Neural progenitor cell (in vitro differentiated cells): ENCODE measurements around the gene IFT81. TPM values are rescaled to one million over a fixed set of nuclear protein-coding genes. Genes with fewer than 3 reads are reported as not detected.

Source experiments
- DNase-seq: peaks from one replicate; pipeline ENCODE4 v3.0.0-alpha.2; 2016; ENCODE audit warnings: low spot score
- H2AFZ ChIP-seq: fragments of 200-600 bp; sonication (generic); replicated peaks from 2 replicates; pipeline ENCODE4 v1.6.1; 2016; ENCODE audit warnings: antibody characterized with exemption
- H3F3A ChIP-seq: fragments of 200-600 bp; sonication (generic); 2 replicates; pipeline ENCODE4 v1.6.1; 2016; ENCODE audit warnings: antibody characterized with exemption, low read depth
- H3K27ac ChIP-seq: fragments of 200-600 bp; sonication (generic); 2 replicates; pipeline ENCODE4 v1.5.1; 2016; ENCODE audit warnings: mild to moderate bottlenecking
- H3K27me3 ChIP-seq: fragments of 200-600 bp; sonication (generic); 2 replicates; pipeline ENCODE4 v1.6.1; 2016; ENCODE audit warnings: mild to moderate bottlenecking, moderate library complexity
- H3K36me3 ChIP-seq: fragments of 200-600 bp; sonication (generic); 2 replicates; pipeline ENCODE4 v1.5.1; 2016
- H3K4me1 ChIP-seq: fragments of 200-600 bp; sonication (generic); 2 replicates; pipeline ENCODE4 v1.6.1; 2016; ENCODE audit warnings: mixed run types
- H3K4me2 ChIP-seq: fragments of 200-600 bp; sonication (generic); 2 replicates; pipeline ENCODE4 v1.6.1; 2016
- H3K4me3 ChIP-seq: fragments of 200-600 bp; sonication (generic); 2 replicates; pipeline ENCODE4 v1.5.1; 2016
- H3K79me2 ChIP-seq: fragments of 200-600 bp; sonication (generic); 2 replicates; pipeline ENCODE4 v1.6.1; 2016; ENCODE audit warnings: low read depth
- H3K9ac ChIP-seq: fragments of 200-600 bp; sonication (generic); 2 replicates; pipeline ENCODE4 v1.6.1; 2016
- H3K9me3 ChIP-seq: fragments of 200-600 bp; sonication (generic); 2 replicates; pipeline ENCODE4 v1.5.1; 2016; ENCODE audit warnings: low read depth
- H4K20me1 ChIP-seq: fragments of 200-600 bp; sonication (generic); 2 replicates; pipeline ENCODE4 v1.6.1; 2016; ENCODE audit warnings: low read depth
- H3K27ac Mint-ChIP-seq: 3 replicates; pipeline ENCODE4 v1.8.0; 2021; ENCODE audit warnings: mixed read lengths
- H3K27me3 Mint-ChIP-seq: 2 replicates; pipeline ENCODE4 v1.8.0; 2022; ENCODE audit warnings: low read depth, mild to moderate bottlenecking, inconsistent platforms, moderate library complexity, mixed read lengths; ENCODE audit not compliant: insufficient read depth
- H3K36me3 Mint-ChIP-seq: 3 replicates; pipeline ENCODE4 v1.8.0; 2021; ENCODE audit warnings: mixed read lengths
- H3K4me1 Mint-ChIP-seq: 3 replicates; pipeline ENCODE4 v1.8.0; 2021; ENCODE audit warnings: mixed read lengths
- H3K4me3 Mint-ChIP-seq: 3 replicates; pipeline ENCODE4 v1.8.0; 2021; ENCODE audit warnings: mild to moderate bottlenecking, moderate library complexity, mixed read lengths
- H3K9me3 Mint-ChIP-seq: 3 replicates; pipeline ENCODE4 v1.8.0; 2020; ENCODE audit warnings: mixed read lengths
- CTCF ChIP-seq: fragments of 200-600 bp; sonication (generic); IDR thresholded peaks from 2 replicates; pipeline ENCODE4 v1.5.1; 2017; ENCODE audit warnings: antibody characterized with exemption, mild to moderate bottlenecking
- EZH2 ChIP-seq: fragments of 200-600 bp; sonication (generic); IDR thresholded peaks from 2 replicates; pipeline ENCODE4 v1.6.1; 2017; ENCODE audit warnings: antibody characterized with exemption, mild to moderate bottlenecking, moderate library complexity
- EZH2phosphoT487 ChIP-seq: fragments of 200-600 bp; sonication (generic); IDR thresholded peaks from 2 replicates; pipeline ENCODE4 v1.6.1; 2017; ENCODE audit warnings: antibody characterized with exemption
- total RNA-seq: library from RNA; depleted of rRNA; stranded (reverse); fragments of >200 nt; gene quantifications from 2 replicates; pipeline ENCODE4 v1.2.3, GENCODE V29; 2015; ENCODE audit warnings: low replicate concordance

Gene IFT81
- total RNA-seq, 1 donor from 2014 or later, result 73.8 TPM

DNA sequence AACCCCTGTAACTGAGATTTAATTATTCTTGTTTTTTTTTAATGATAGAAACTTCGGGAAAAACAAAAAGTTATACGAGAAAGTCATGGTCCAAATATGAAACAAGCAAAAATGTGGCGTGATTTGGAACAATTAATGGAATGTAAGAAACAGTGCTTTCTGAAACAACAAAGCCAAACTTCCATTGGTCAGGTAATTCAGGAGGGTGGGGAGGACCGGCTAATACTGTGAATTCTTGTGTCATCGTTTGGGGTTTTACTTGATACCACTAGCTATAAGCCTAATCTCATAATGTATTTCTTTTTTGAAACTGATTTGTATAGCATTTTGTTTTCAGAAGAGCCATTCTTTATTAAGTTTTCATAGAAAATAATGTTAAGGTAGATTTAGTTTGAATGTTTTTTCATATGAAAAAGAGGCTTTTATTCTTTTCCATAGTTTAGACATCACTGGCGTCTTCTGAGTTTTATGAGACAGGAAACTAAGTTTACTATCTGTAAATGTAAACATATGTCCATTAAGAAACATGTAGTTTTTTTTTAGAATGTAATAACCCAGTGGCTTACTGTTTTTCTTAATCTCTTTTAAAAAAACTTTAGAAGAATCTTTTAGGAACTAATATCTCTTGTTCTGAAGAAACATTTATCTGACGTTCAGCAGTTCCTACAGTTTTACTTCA is 94.0 kb downstream of the IFT81 start:
- H3K79me2 ChIP-seq, result no peaks in the 10 kb centered on the region
- H4K20me1 ChIP-seq, result no peaks in the 10 kb centered on the region
- H3K36me3 Mint-ChIP-seq, result peaks cover 17% of the 10 kb centered on the region
- no peak overlapping the region for H3K9ac ChIP-seq
- peaks cover 3% of the 10 kb centered on the region for H3K4me1 Mint-ChIP-seq
- H3K4me3 ChIP-seq, result no peak overlapping the region
- H3K27ac ChIP-seq, result no peak overlapping the region
- H3K27me3 ChIP-seq, result no peaks in the 10 kb centered on the region
- H3K4me2 ChIP-seq, result no peak overlapping the region
- H3K36me3 ChIP-seq, result peaks cover 3% of the 10 kb centered on the region
- H3K27me3 Mint-ChIP-seq, result no peaks in the 10 kb centered on the region
- H3K9me3 Mint-ChIP-seq, result peaks cover 2% of the 10 kb centered on the region
- H3F3A ChIP-seq, result no peaks in the 10 kb centered on the region
- H2AFZ ChIP-seq, result no peak overlapping the region
- TF ChIP-seq EZH2, result no peak
- TF ChIP-seq EZH2phosphoT487, result no peak
- no peak for TF ChIP-seq CTCF
- H3K4me3 Mint-ChIP-seq, result no peak overlapping the region
- H3K4me1 ChIP-seq, result peaks cover 6% of the 10 kb centered on the region
- H3K9me3 ChIP-seq, result no peaks in the 10 kb centered on the region
- no peak for DNase-seq
- H3K27ac Mint-ChIP-seq, result no peak overlapping the region

DNA sequence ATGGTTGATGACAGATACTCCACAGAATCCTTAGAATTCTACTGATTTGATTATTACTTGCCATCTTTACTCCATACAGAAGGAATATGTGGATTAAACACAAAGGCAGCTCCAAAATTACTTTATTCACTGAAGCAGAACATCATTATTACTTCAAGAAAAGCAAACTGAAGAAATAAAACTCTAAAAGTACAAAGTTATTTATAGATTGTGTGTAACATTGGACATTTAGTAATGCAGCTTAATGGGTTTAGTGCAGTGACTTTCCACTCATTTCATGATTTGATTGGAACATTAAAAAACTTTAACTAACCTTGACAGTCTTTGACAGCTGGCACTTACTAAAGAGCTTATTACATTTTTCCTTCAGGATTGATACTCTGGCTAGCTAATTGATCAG is 97.9 kb downstream of the IFT81 start:
- TF ChIP-seq CTCF, result no peak
- TF ChIP-seq EZH2phosphoT487, result no peak
- no peak for TF ChIP-seq EZH2
- no peak overlapping the region for H3K4me2 ChIP-seq
- no peaks in the 10 kb centered on the region for H3K4me1 ChIP-seq
- Mint-ChIP-seq H3K9me3 (no peaks in the 10 kb centered on the region), H3K4me3 (no peak overlapping the region), H3K36me3 (peaks cover 19% of the 10 kb centered on the region), H3K27me3 (no peaks in the 10 kb centered on the region), H3K4me1 (no peaks in the 10 kb centered on the region), H3K27ac (no peak overlapping the region)
- no peaks in the 10 kb centered on the region for H3K79me2 ChIP-seq
- no peak overlapping the region for H2AFZ ChIP-seq
- H3K4me3 ChIP-seq, result no peak overlapping the region
- H3K9me3 ChIP-seq, result no peaks in the 10 kb centered on the region
- H4K20me1 ChIP-seq, result no peaks in the 10 kb centered on the region
- H3F3A ChIP-seq, result peaks cover 4% of the 10 kb centered on the region
- DNase-seq, result no peak
- H3K27me3 ChIP-seq, result no peaks in the 10 kb centered on the region
- no peak overlapping the region for H3K27ac ChIP-seq
- H3K36me3 ChIP-seq, result no peaks in the 10 kb centered on the region
- no peak overlapping the region for H3K9ac ChIP-seq

DNA sequence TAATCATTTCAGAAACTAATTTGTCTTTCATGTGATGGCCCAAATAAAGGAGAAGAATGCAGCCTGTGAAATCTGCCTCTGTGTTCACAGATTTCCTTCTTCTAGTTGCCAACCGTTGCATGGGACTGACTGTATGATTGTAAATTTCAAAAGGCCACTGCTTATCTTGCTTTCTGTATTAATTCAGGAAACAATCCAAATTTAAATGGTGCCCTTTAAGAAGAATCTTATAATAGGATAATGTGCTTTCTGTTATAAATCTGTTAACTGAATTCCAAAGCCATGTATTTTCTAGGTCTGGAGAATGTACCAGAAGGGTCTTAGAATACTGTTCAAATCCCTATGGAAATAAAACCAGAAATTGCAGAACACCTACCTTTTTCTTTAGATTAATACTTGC is 98.3 kb downstream of the IFT81 start:
- H3K27me3 Mint-ChIP-seq, result no peaks in the 10 kb centered on the region
- TF ChIP-seq CTCF, result no peak
- no peak for TF ChIP-seq EZH2phosphoT487
- no peak for TF ChIP-seq EZH2
- H3K36me3 ChIP-seq, result no peaks in the 10 kb centered on the region
- H3F3A ChIP-seq, result peaks cover 4% of the 10 kb centered on the region
- no peaks in the 10 kb centered on the region for H3K4me1 Mint-ChIP-seq
- H3K4me1 ChIP-seq, result no peaks in the 10 kb centered on the region
- H3K4me3 ChIP-seq, result no peak overlapping the region
- H3K9me3 Mint-ChIP-seq, result no peaks in the 10 kb centered on the region
- no peaks in the 10 kb centered on the region for H4K20me1 ChIP-seq
- no peaks in the 10 kb centered on the region for H3K9me3 ChIP-seq
- H3K79me2 ChIP-seq, result no peaks in the 10 kb centered on the region
- H2AFZ ChIP-seq, result no peak overlapping the region
- H3K27ac ChIP-seq, result no peak overlapping the region
- H3K4me2 ChIP-seq, result no peak overlapping the region
- no peak overlapping the region for H3K4me3 Mint-ChIP-seq
- H3K27ac Mint-ChIP-seq, result no peak overlapping the region
- H3K27me3 ChIP-seq, result no peaks in the 10 kb centered on the region
- no peak overlapping the region for H3K9ac ChIP-seq
- peaks cover 16% of the 10 kb centered on the region for H3K36me3 Mint-ChIP-seq
- no peak for DNase-seq
